Right kidney (tissue), 1 donor: ENCODE data around the gene NEUROG2.
"Not testable (repeated sequence)": the region's sequence is repeated elsewhere in the genome, so short reads cannot be mapped to it uniquely, and the experiment has no call there.

Experiments
- DNase-seq: peaks from one replicate; pipeline ENCODE4 v3.0.0-alpha.2; 2016

NEUROG2 gene

DNA sequence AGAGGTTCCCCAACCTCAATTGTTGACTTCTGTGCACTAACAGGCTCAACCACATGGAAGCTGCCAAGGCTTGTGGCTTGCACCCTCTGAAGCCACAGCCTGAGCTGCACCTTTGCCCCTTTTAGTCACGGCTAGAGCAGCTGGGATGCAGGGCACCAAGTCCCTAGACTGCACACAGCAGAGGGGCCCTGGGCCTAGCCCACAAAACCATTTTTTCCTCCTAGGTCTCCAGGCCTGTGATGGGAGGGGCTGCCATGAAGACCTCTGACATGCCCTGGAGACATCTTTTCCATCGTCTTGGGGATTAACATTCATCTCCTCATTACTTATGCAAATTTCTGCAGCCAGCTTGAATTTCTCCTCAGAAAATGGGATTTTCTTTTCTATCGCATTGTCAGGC, 25.2 kb downstream of the NEUROG2 start:
- DNase-seq = not testable (repeated sequence)

- DNase-seq = peak; percentile 8
These were observed 30.1 kb downstream of the NEUROG2 start for GRCh38 chr4:112485930-112486329.

GRCh38 chr4:112473985-112474384, 42.0 kb downstream of the NEUROG2 start:
- DNase-seq = no peak

DNA sequence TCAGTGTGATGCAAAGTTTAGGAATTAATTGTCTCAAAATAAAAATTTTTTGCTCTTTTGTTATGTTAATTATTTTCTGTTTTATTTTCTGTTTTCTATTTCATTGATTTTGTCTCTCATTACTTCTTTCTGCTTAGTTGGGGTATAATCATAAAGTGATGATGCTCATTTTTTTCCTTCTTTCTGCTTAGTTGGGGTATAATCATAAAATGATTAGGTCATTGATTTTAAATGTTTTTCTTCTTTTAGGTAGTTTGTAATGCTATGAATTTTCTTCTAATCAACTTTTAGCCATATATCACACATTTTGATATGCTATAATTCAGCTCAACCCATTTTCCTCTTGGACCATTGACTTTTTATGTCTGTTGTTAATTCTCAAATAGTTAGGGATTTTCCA, 43.7 kb downstream of the NEUROG2 start:
- DNase-seq = no peak
